CD1c-positive myeloid dendritic cell (primary cell): ENCODE measurements around the gene SCART1.
"Not testable (repeated sequence)": the region's sequence is repeated elsewhere in the genome, so short reads cannot be mapped to it uniquely, and the experiment has no call there.

ENCODE experiments used
- DNase-seq: peaks from one replicate; pipeline ENCODE4 v3.0.0-alpha.2; 2016; ENCODE audit errors: extremely low spot score

SCART1 gene

GRCh38 chr10:133456041-133456951, 2.6 kb downstream of the SCART1 start:
- DNase-seq: no peak

DNA sequence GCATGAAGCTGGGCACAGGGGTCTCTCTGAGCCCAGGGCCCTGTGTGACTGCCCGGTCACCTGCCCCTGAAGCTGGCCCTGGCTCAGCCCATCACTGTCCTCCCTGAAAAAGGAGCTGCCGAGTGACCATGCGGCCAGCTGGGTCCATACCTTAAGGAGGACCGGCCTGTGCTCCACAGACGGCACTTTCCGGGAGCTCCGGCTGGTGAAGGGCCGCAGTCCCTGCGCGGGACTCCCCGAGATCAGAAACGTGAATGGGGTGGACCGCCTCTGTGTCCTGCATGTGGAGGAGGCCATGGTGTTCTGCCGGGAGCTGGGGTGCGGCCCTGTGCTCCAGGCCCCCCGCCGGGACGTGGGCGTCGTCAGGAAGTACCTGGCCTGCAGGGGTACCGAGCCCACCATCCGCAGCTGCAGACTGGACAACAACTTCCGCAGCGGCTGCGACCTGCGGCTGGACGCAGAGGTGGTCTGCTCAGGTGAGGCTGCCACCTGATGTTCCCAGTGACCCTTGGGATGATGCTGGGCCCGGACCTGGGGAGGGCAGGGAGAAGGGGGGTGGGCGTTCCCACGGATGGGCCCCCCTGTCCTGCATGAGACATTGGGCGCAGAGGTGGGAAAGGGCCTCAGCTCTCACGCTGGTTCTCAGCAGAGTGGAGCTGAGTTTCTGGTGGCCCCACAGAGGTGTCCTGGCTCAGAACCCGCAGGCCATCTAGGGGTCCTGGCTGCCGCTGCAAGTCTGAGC, 3.5 kb downstream of the SCART1 start:
- no peak for DNase-seq

- DNase-seq: no peak
These were observed 4.4 kb downstream of the SCART1 start for GRCh38 chr10:133458021-133458709.

DNA sequence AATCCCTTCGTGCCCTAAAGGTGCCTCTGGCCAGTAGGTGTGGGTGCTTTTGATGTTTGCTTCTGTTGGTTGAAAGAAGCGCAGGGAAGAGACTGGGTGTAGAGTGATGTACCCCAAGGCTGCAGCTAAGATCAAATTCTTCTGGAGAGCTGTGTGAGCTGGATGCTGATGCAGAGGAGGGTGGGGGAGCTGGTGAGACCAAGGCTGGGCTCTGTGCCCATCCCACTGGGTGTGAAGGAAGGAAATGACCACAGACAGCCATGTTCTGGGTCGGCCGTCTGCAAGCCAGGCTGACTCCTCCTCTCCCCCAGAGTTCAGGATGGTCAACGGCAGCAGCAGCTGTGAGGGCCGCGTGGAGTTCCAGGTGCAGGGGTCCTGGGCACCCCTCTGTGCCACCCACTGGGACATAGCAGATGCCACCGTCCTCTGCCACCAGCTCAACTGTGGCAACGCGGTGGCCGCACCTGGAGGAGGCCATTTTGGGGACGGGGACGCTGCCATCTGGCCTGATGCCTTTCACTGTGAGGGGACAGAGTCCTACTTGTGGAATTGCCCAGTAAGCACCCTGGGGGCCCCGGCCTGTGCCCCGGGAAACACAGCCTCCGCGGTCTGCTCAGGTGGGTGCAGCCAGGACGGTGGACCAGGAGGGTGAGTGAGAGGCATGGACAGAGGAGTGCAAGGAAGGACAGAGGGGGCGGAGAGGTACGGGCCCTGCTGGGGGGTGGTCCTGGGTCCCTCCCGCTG, 5.1 kb downstream of the SCART1 start:
- no peak for DNase-seq

- no peak for DNase-seq
These were observed 5.9 kb downstream of the SCART1 start for GRCh38 chr10:133459454-133460207.

- no peak for DNase-seq
These were observed 6.5 kb downstream of the SCART1 start for GRCh38 chr10:133460208-133460769.

DNA sequence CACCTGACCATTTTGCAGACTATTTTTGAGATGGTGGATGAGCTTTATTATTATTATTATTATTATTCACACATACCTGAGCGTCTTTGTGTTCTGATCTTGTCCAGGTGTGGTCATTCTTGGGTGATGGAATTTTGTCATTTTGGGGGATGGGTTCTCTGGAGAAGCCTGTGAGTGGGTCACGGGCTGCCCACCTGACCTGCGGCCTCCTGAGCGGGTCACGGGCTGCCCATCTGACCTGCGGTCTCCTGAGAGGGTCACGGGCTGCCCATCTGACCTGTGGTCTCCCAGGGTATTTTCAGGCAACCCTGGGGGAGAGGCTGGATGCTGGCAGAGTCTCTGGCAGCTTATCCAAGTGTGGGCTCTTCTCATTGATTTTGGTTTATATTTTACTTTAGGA, 7.3 kb downstream of the SCART1 start:
- no peak for DNase-seq

DNA sequence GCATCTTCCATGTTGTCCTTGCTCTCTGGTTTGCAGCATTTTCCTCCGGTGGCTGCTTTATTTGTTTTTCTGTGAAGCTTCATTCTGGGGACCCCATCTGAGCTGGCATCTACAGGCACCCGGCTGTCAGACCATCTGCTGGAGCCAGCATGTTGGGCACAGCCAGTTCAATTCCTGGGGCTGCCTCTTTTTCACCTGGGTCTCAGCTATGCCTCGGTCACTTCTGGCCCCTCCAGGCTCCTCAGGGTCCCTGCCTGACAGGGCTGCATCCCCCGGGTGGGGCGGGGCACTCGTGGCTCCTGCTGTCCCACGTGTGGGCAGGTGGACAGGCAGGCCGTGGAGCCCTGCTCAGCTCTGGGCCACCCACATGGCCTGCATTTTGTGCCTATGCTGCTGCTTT, 8.1 kb downstream of the SCART1 start:
- DNase-seq: no peak

DNA sequence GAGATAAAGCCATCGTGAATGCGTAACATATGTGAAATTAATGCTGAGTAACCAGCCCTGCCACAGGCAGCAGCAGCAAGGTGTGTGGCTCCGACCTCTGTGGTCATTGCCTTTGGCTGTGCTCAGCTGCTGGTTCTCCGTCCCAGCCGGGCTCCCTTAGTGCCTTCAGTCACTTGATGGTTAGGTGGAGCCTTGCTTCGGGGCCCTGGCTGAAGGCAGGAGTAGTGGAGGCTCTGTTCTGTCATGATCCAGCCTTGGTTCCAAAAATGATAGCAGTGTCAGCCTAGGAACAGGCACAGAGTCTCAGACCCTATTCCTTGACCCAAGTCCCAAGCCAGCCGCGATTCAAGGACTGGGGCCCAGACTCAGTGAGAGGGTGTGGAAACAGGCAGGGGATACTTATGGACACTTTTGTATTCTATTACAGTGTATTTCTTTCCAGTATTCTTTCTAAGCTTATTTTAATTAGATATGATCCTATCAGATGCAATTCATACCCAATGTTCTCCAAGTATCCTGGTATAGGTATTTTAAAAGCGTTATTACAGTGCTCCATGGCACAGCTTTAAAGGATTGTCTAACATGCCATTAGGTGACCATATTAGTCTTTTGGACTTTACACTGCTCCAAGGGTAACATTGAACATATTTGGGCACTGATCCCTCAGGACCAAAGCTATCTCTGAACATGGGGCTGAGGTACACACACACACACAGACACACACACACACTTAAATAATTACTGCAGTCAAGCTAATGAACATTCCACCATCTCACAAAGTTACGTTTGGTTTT, 9.0 kb downstream of the SCART1 start:
- DNase-seq: no peak

DNA sequence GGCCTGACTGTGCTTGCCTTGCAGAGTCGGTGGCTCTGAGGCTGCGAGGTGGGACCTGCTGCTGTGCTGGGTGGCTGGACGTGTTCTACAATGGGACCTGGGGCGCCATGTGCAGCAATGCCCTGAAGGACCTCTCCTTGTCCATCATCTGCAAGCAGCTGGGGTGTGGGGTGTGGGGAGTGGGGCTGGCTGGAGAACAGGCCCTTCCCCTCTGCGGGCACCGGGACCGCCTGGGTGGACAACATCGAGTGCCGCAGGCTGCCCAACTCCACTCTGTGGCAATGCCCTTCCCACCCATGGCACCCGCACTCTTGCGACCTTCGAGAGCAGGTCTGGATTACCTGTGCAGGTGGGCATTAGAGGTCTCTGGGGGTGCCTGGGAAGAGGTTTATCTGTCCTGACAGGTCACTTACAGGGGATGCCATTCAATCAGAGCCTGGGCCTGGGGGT, 10.9 kb downstream of the SCART1 start:
- no peak for DNase-seq

- DNase-seq: no peak
These were observed 11.6 kb downstream of the SCART1 start for GRCh38 chr10:133465191-133465949.

- no peak for DNase-seq
These were observed 12.3 kb downstream of the SCART1 start for GRCh38 chr10:133465950-133466474.

DNA sequence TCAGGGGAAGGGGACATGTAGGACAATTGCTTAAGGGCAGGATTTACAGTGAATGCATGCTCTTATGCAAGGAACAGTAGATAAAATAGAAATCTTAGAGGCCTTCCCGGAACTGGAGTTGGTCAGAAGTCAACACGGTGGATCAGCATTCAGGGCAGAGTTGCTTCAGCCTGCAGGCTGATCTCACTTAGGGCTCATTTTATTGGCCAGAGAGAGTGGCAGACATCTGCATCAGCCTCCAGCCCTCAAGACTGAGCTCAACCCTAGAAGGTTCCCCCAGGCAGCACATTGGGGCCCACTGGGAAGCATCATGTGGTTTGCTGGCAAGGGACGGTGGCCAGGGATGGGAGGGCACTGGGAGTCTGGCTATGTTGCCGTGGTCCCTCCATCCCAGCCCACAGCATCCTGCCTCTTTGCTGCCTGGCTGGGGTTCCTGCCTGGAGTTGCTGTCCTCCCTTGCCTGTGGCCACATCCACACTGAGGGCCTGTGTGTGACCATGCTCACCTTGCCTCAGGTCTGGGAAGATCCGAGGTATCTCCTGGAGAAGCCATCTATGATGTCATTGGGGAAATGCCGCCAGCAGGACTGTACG, 13.0 kb downstream of the SCART1 start:
- no peak for DNase-seq

- DNase-seq: no peak
These were observed 13.7 kb downstream of the SCART1 start for GRCh38 chr10:133467286-133467911.

DNA sequence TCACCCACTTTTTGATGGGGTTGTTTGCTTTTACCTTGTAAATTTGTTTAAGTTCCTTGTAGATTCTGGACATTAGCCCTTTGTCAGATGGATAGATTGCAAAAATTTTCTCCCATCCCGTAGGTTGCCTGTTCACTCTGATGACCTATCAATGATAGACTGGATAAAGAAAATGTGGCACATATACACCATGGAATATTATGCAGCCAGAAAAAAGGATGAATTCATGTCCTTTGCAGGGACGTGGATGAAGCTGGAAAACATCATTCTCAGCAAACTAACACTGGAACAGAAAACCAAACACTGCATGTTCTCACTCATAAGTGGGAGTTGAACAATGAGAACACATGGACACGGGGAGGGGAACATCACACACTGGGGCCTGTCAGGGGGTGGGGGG, 15.5 kb downstream of the SCART1 start:
- DNase-seq: not testable (repeated sequence)

GRCh38 chr10:133471300-133472109, 17.8 kb downstream of the SCART1 start:
- no peak for DNase-seq

GRCh38 chr10:133473270-133473669, 19.5 kb downstream of the SCART1 start:
- DNase-seq: no peak
